Brain microvascular endothelial cell (primary cell): Measurements from ENCODE around the gene TMPRSS3.

ENCODE experiments used
- DNase-seq: peaks from one replicate; pipeline ENCODE4 v3.0.0-alpha.2; 2020
- H3K27ac ChIP-seq: fragments of 250-450 bp; sonication (Bioruptor Pico); 2 replicates; pipeline ENCODE4 v1.5.1; 2020; ENCODE audit warnings: mild to moderate bottlenecking, moderate library complexity
- H3K27me3 ChIP-seq: fragments of 250-450 bp; sonication (Bioruptor Pico); replicated peaks from 2 replicates; pipeline ENCODE4 v1.5.1; 2020; ENCODE audit warnings: mild to moderate bottlenecking
- H3K36me3 ChIP-seq: fragments of 250-450 bp; sonication (Bioruptor Pico); replicated peaks from 2 replicates; pipeline ENCODE4 v1.5.1; 2020; ENCODE audit warnings: mild to moderate bottlenecking
- H3K4me3 ChIP-seq: 2 replicates; pipeline ENCODE4 v1.5.1; 2011; ENCODE audit warnings: low read depth, mild to moderate bottlenecking, control low read depth, low read length, moderate library complexity
- in situ Hi-C: cut with HindIII; loops from 2 replicates; pipeline ENCODE4 v1.10.0; 2017; ENCODE audit warnings: low sequenced_read_pairs, low pct_ligation_motif_present
- TF ChIP-seq, protein P1 (sequence below): IDR thresholded peaks from 2 replicates; pipeline ENCODE4 v1.5.1; 2011; ENCODE audit warnings: low read depth, mild to moderate bottlenecking, moderate library complexity, low read length, control low read depth, inconsistent platforms; ENCODE audit errors: missing control alignments

TMPRSS3 gene

DNA sequence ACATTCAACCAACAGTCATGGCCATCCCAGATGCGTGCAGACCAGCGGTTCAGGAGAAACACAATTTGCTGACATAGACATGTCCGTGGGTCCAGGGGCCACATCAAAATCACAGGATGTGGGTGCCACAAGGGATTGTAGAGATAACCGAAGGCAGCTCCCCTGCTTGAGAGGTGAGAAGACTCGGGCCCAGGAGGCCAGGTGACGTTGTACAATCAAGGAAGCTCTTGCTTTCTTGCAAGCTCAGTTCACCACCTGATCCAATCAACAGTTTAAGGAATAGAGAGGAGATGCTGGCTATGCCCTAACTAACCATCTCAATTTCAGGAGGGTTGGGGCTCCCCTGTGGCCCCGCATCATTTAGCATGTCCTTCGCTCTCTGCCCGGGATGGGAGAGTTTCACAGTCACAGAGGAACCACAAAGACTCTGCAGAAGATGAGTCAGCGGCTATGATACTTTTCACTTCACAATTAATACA is 27.4 kb upstream of the TMPRSS3 start:
- DNase-seq: no peak
- Histone ChIP-seq H3K27ac (no peak overlapping the region), H3K4me3 (no peak overlapping the region), H3K36me3 (no peaks in the 10 kb centered on the region), H3K27me3 (no peaks in the 10 kb centered on the region)
- TF ChIP-seq, protein P1, sequence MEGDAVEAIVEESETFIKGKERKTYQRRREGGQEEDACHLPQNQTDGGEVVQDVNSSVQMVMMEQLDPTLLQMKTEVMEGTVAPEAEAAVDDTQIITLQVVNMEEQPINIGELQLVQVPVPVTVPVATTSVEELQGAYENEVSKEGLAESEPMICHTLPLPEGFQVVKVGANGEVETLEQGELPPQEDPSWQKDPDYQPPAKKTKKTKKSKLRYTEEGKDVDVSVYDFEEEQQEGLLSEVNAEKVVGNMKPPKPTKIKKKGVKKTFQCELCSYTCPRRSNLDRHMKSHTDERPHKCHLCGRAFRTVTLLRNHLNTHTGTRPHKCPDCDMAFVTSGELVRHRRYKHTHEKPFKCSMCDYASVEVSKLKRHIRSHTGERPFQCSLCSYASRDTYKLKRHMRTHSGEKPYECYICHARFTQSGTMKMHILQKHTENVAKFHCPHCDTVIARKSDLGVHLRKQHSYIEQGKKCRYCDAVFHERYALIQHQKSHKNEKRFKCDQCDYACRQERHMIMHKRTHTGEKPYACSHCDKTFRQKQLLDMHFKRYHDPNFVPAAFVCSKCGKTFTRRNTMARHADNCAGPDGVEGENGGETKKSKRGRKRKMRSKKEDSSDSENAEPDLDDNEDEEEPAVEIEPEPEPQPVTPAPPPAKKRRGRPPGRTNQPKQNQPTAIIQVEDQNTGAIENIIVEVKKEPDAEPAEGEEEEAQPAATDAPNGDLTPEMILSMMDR: no peak
- in situ Hi-C loops: no loop called here

DNA sequence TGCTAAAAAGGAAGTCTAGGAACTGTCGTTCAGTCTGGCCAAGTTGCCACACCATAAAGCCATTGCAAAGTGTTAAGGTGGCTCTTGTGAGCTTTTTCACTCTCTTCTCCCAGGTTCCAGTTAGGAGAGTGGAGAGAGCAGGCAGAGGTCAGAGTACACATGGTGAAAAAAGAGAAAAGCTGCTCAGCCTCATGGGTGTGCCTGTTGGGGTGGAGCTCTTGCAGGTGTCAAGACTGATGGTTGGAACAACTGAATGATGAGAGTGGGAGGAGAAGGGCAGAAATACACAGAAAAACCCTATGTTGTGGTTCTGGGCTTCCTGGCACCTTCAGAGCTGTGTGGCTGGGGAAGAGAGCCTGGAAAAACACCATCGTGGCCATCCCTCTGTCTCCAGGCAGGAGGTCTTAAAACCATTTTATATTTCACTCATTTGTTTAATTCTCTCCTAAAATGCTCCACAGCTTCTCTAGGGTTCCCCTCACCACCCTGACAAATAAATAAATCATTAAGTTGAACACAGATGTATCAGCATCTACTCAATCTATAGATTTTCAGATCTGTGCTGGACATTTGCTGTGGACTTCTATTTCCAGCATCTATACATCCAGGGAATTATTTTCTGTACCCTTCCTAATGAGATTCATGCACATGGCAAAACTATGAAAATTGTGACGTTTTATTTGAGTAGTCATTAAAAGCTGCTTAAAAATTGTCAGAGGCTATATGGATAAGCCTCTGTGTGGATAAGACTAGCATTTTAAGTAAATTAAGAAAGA is 25.4 kb upstream of the TMPRSS3 start:
- TF ChIP-seq, protein P1: no peak
- in situ Hi-C loops: no loop called here
- no peak overlapping the region for H3K4me3 ChIP-seq
- DNase-seq: no peak
- H3K27ac ChIP-seq: no peak overlapping the region
- H3K36me3 ChIP-seq: no peaks in the 10 kb centered on the region
- H3K27me3 ChIP-seq: no peaks in the 10 kb centered on the region

DNA sequence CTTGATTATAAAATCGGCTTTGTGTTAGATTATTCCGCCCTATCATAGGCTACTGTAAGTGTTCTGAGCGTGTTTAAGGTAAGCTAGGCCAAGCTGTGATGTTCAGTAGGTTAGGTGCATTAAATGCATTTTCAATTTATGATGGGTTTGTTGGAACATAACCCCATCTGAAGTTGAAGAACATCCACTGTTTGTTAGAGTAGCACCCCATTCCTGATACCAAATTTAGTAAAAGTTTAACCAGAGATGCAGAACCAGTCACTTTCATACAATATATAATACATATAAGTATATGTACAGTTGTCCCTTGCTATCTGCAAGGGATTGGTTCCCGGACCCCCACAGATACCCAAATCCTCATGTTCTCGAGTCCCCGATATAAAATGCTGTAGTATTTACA is 24.0 kb upstream of the TMPRSS3 start:
- Histone ChIP-seq H3K27me3 (no peaks in the 10 kb centered on the region), H3K4me3 (no peak overlapping the region), H3K27ac (no peak overlapping the region), H3K36me3 (no peaks in the 10 kb centered on the region)
- in situ Hi-C loops: no loop called here
- no peak for DNase-seq
- TF ChIP-seq, protein P1: no peak

DNA sequence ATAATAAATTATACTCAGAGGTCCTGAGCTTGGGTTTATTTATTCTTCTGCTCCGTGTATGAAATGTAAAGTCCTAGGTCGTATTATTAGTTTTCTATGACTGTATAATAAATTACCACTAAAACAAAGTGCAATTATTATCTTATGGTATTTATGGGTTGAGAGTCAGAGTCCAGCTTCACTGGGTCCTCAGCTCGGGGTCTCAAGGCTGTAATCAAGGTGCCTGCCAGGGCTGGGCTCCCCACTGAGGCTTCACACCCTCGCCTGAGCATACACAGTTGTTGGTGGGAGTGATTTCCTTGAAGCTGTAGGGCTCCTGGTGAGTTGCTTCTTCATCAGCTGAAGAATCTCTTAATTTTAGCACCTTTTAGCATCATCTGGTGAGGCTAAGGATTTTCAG is 23.0 kb upstream of the TMPRSS3 start:
- Histone ChIP-seq H3K4me3 (no peak overlapping the region), H3K36me3 (no peaks in the 10 kb centered on the region), H3K27me3 (no peaks in the 10 kb centered on the region), H3K27ac (no peak overlapping the region)
- in situ Hi-C loops: no loop called here
- no peak for DNase-seq
- TF ChIP-seq, protein P1: no peak

DNA sequence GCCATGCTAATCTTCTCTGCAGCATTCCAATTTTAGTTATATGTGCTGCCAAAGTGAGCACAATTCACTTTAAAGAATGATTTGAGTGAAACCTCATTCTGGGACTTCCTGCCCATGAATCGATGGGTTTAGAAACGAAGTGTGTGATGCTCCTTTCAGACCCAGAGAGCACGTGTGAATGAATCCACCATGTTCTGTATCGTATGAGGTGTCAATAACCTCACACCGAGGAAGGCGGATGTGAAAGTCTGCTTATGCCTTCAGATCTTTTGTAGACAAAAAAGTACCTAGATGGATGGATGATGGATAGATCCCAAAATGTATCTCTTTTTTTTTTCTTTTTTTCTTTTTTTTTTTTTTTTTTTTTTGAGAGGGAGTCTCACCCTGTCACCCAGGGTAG is 21.7 kb upstream of the TMPRSS3 start:
- no peak overlapping the region for H3K4me3 ChIP-seq
- in situ Hi-C loops: no loop called here
- DNase-seq: no peak
- peaks cover 2% of the 10 kb centered on the region for H3K27me3 ChIP-seq
- no peaks in the 10 kb centered on the region for H3K36me3 ChIP-seq
- H3K27ac ChIP-seq: no peak overlapping the region
- TF ChIP-seq, protein P1: no peak
